Bronchial epithelial cell (primary cell): Measurements from ENCODE around the gene CD2AP. TPM values are rescaled to one million over a fixed set of nuclear protein-coding genes. Genes with fewer than 3 reads are reported as not detected.

ENCODE experiments used
- DNase-seq: peaks from one replicate; pipeline ENCODE4 v3.0.0-alpha.2; 2010; ENCODE audit warnings: low read depth
- FAIRE-seq: peaks from 2 replicates; lab custom pipeline; 2011; peaks lifted over from hg19 to GRCh38; lab: Jason Lieb, UNC
- H3K27me3 ChIP-seq: 2 replicates; pipeline ENCODE4 v1.5.1; 2011; ENCODE audit warnings: low read length; ENCODE audit not compliant: control insufficient read depth, insufficient read depth
- H3K36me3 ChIP-seq: 2 replicates; pipeline ENCODE4 v1.5.1; 2011; ENCODE audit warnings: low read length; ENCODE audit not compliant: control insufficient read depth, insufficient read depth
- H3K4me3 ChIP-seq: 2 replicates; pipeline ENCODE4 v1.5.1; 2011; ENCODE audit warnings: mild to moderate bottlenecking, low read depth, low read length, control low read depth
- total RNA-seq: library from RNA; depleted of rRNA; stranded (reverse); fragments of >200 nt; gene quantifications from 2 replicates; pipeline ENCODE4 v1.2.1, GENCODE V29; 2014
- TF ChIP-seq, protein P1 (sequence below): IDR thresholded peaks from 2 replicates; pipeline ENCODE4 v1.5.1; 2011; ENCODE audit warnings: mild to moderate bottlenecking, moderate library complexity, low read length, control low read depth, inconsistent platforms; ENCODE audit not compliant: insufficient read depth, severe bottlenecking

CD2AP gene
- total RNA-seq, 1 donor from 2014 or later = 24.0 TPM

DNA sequence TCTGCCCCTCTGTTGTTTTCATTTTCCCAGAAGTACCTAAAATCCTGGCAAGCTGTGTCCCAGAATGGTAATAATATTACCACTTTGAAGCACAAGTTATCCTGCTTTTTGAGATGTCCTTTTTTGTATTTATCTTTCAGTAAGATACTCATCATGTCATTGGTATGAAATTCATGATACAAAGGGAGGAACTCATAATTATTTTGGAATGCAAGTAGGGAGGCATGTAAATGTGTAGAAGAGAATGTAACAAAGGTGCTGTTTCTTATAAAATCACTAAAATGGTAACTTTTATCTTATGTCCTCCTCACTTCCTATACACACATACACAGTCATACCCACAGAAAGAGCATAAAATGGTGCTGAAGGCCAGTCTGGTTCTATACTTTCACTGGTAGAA is 109.9 kb downstream of the CD2AP start:
- TF ChIP-seq, protein P1, sequence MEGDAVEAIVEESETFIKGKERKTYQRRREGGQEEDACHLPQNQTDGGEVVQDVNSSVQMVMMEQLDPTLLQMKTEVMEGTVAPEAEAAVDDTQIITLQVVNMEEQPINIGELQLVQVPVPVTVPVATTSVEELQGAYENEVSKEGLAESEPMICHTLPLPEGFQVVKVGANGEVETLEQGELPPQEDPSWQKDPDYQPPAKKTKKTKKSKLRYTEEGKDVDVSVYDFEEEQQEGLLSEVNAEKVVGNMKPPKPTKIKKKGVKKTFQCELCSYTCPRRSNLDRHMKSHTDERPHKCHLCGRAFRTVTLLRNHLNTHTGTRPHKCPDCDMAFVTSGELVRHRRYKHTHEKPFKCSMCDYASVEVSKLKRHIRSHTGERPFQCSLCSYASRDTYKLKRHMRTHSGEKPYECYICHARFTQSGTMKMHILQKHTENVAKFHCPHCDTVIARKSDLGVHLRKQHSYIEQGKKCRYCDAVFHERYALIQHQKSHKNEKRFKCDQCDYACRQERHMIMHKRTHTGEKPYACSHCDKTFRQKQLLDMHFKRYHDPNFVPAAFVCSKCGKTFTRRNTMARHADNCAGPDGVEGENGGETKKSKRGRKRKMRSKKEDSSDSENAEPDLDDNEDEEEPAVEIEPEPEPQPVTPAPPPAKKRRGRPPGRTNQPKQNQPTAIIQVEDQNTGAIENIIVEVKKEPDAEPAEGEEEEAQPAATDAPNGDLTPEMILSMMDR = no peak
- FAIRE-seq (no peak), DNase-seq (no peak)
- Histone ChIP-seq H3K4me3 (no peak overlapping the region), H3K36me3 (peaks cover 4% of the 10 kb centered on the region), H3K27me3 (no peaks in the 10 kb centered on the region)

- FAIRE-seq (no peak), DNase-seq (no peak)
- H3K36me3 ChIP-seq = peaks cover 9% of the 10 kb centered on the region
- H3K4me3 ChIP-seq = no peak overlapping the region
- no peaks in the 10 kb centered on the region for H3K27me3 ChIP-seq
- TF ChIP-seq, protein P1 = no peak
Measured at GRCh38 chr6:47592131-47592840, 114.7 kb downstream of the CD2AP start.

- DNase-seq (no peak), FAIRE-seq (no peak)
- Histone ChIP-seq H3K27me3 (no peaks in the 10 kb centered on the region), H3K4me3 (no peak overlapping the region), H3K36me3 (peaks cover 11% of the 10 kb centered on the region)
- TF ChIP-seq, protein P1 = no peak
Measured at GRCh38 chr6:47593979-47594378, 116.4 kb downstream of the CD2AP start.

DNA sequence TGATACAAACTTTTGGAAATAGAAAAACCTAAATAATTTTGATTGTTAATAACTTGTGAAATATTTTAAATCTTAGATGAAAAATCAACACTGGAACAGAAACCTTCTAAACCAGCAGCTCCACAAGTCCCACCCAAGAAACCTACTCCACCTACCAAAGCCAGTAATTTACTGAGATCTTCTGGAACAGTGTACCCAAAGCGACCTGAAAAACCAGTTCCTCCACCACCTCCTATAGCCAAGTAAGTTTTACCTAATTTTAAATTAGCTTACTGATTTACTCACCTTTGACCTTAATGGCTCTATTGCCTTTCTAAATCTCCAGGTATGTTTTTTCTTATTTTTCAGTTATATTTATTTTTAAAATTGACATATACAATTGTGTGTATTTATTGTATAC is 118.2 kb downstream of the CD2AP start:
- FAIRE-seq (no peak), DNase-seq (peak; percentile 48)
- TF ChIP-seq, protein P1 = no peak
- Histone ChIP-seq H3K36me3 (peaks cover 11% of the 10 kb centered on the region), H3K27me3 (no peaks in the 10 kb centered on the region), H3K4me3 (no peak overlapping the region)

- peaks cover 9% of the 10 kb centered on the region for H3K36me3 ChIP-seq
- FAIRE-seq = no peak
Measured at GRCh38 chr6:47598367-47598766, 120.8 kb downstream of the CD2AP start.

More at GRCh38 chr6:47598367-47598766, 120.8 kb downstream of the CD2AP start:
- Histone ChIP-seq H3K4me3 (no peak overlapping the region), H3K27me3 (no peaks in the 10 kb centered on the region)
- DNase-seq = no peak
- TF ChIP-seq, protein P1 = no peak
